HCT116 (cell line): ENCODE results near the gene FGGY. TPM values are rescaled to one million over a fixed set of nuclear protein-coding genes. Genes with fewer than 3 reads are reported as not detected.

Experiments
- ATAC-seq: fragments of 200-7000 bp; cut with Tn5 transposase; 2 replicates; pipeline ENCODE4 v1.9.1; 2020; ENCODE audit warnings: mild to moderate bottlenecking, moderate library complexity
- BruUV-seq: library from RNA; stranded (reverse); fragments of 400-500 nt; replicated peaks from 2 replicates; lab custom pipeline; 2021; lab: Mats Ljungman, UMichigan
- CTCF ChIA-PET: fragments of 300-600 bp; sonication (Branson Sonifier 250); formaldehyde crosslinking; loops from one replicate; lab custom pipeline; 2021; ENCODE audit warnings: antibody characterized with exemption; lab: Charles Lee
- POLR2A ChIA-PET: fragments of 300-600, 350-600 bp; sonication (Branson Sonifier 250); formaldehyde crosslinking; loops from one replicate; lab custom pipeline; 2021; ENCODE audit warnings: antibody characterized with exemption; lab: Charles Lee
- RAD21 ChIA-PET, 2 experiments: fragments of 300-600 bp; sonication (Branson Sonifier 250); formaldehyde crosslinking; loops; one replicate each; lab custom pipeline; 2023; ENCODE audit warnings: low total read pairs in 2 of 2; ENCODE audit not compliant: uncharacterized antibody in 2 of 2, unreplicated experiment in 2 of 2, low non-redundant PET in 1 of 2; lab: Charles Lee
- DNase-seq: peaks from one replicate; pipeline ENCODE4 v3.0.0-alpha.2; 2010; ENCODE audit warnings: low read depth, low spot score
- H2AFZ ChIP-seq: fragments of 200-600 bp; shearing (Covaris generic), sonication (generic); 2 replicates; pipeline ENCODE4 v1.6.1; 2017; ENCODE audit warnings: low read depth, mixed run types, mixed read lengths, antibody characterized with exemption, low read length; ENCODE audit not compliant: poor library complexity, severe bottlenecking
- H3K27ac ChIP-seq: 2 replicates; pipeline ENCODE4 v1.5.1; 2012; ENCODE audit warnings: low read depth, low read length
- H3K27me3 ChIP-seq: fragments of 200-600 bp; sonication (generic); 2 replicates; pipeline ENCODE4 v1.6.1; 2016; ENCODE audit warnings: mixed run types, low read length, mixed read lengths; ENCODE audit not compliant: insufficient read depth
- H3K36me3 ChIP-seq, 2 experiments: fragments of 200-500 bp in 1 of 2; fragments of 200-600 bp in 1 of 2; sonication (Bioruptor generic) in 1 of 2; sonication (generic) in 1 of 2; 2 replicates each; pipeline versions ENCODE4 v1.5.1 to v1.6.1; 2014 to 2016; ENCODE audit warnings: low read length in 2 of 2, inconsistent platforms in 1 of 2, mixed read lengths in 1 of 2, mixed run types in 1 of 2; ENCODE audit not compliant: insufficient read depth in 2 of 2, control insufficient read depth in 1 of 2
- H3K4me1 ChIP-seq, 2 experiments: fragments of 200-600 bp in 1 of 2; sonication (generic) in 1 of 2; 2 replicates each; pipeline versions ENCODE4 v1.5.1 to v1.6.1; 2012 to 2017; ENCODE audit warnings: low read length in 2 of 2, inconsistent platforms in 1 of 2, mild to moderate bottlenecking in 1 of 2, mixed read lengths in 1 of 2, mixed run types in 1 of 2, moderate library complexity in 1 of 2; ENCODE audit not compliant: insufficient read depth in 2 of 2, control insufficient read depth in 1 of 2
- H3K4me2 ChIP-seq: fragments of 200-600 bp; sonication (generic); 2 replicates; pipeline ENCODE4 v1.6.1; 2017; ENCODE audit warnings: mixed run types, low read length, mixed read lengths
- H3K4me3 ChIP-seq, 2 experiments: fragments of 200-600 bp in 1 of 2; sonication (generic) in 1 of 2; replicated peaks in 1 of 2; 2 replicates each; pipeline ENCODE4 v1.5.1; 2011 to 2016; ENCODE audit warnings: low read length in 2 of 2, control low read depth in 1 of 2, low read depth in 1 of 2, mild to moderate bottlenecking in 1 of 2, mixed read lengths in 1 of 2, mixed run types in 1 of 2
- H3K79me2 ChIP-seq: fragments of 200-600 bp; sonication (generic); 2 replicates; pipeline ENCODE4 v1.6.1; 2017; ENCODE audit warnings: mild to moderate bottlenecking, mixed run types, low read length, moderate library complexity, mixed read lengths; ENCODE audit not compliant: insufficient read depth
- H3K9ac ChIP-seq: fragments of 200-600 bp; sonication (generic); 2 replicates; pipeline ENCODE4 v1.6.1; 2016; ENCODE audit warnings: low read length, mixed read lengths
- H3K9me2 ChIP-seq: fragments of 200-600 bp; sonication (generic), shearing (Covaris generic); 2 replicates; pipeline ENCODE4 v1.6.1; 2017; ENCODE audit warnings: mixed run types, mild to moderate bottlenecking, moderate library complexity; ENCODE audit not compliant: insufficient read depth
- H3K9me3 ChIP-seq, 2 experiments: fragments of 200-500 bp in 1 of 2; fragments of 200-600 bp in 1 of 2; sonication (Bioruptor generic) in 1 of 2; sonication (generic) in 1 of 2; 2 replicates each; pipeline ENCODE4 v1.6.1; 2014 to 2017; ENCODE audit warnings: low read length in 2 of 2, mixed read lengths in 2 of 2, inconsistent platforms in 1 of 2, low read depth in 1 of 2, mild to moderate bottlenecking in 1 of 2, mixed run types in 1 of 2, moderate library complexity in 1 of 2; ENCODE audit not compliant: control insufficient read depth in 1 of 2, insufficient read depth in 1 of 2
- H4K20me1 ChIP-seq: fragments of 200-600 bp; sonication (generic), shearing (Covaris generic); 2 replicates; pipeline ENCODE4 v1.6.1; 2017; ENCODE audit warnings: mixed run types, mild to moderate bottlenecking, moderate library complexity; ENCODE audit not compliant: insufficient read depth
- EZH2 ChIP-seq: fragments of 200-600 bp; sonication (generic); IDR thresholded peaks from 2 replicates; pipeline ENCODE4 v1.6.1; 2017; ENCODE audit warnings: antibody characterized with exemption, mixed run types
- RAD21 ChIP-seq: IDR thresholded peaks from 2 replicates; pipeline ENCODE4 v1.6.1; 2012; ENCODE audit warnings: low read depth, mild to moderate bottlenecking
- intact Hi-C: fragments of 100-400 bp; cut with micrococcal nuclease; formaldehyde crosslinking; loops from 2 replicates; pipeline ENCODE4 v1.10.0; 2022
- total RNA-seq: library from RNA; stranded (reverse); gene quantifications from one replicate; pipeline ENCODE4 v1.2.1, GENCODE V29; 2021; ENCODE audit not compliant: unreplicated experiment
- TF ChIP-seq, protein P1 (sequence below): IDR thresholded peaks from 2 replicates; pipeline ENCODE4 v1.6.1; 2011; ENCODE audit warnings: mild to moderate bottlenecking, low read length, moderate library complexity; ENCODE audit not compliant: insufficient replicate concordance; ENCODE audit errors: extremely low read depth
- TF ChIP-seq, protein P2 (sequence below): IDR thresholded peaks from 2 replicates; pipeline ENCODE4 v1.6.1; 2012
- TF ChIP-seq, protein P3 (sequence below), 3 experiments: fragments of 200-600 bp in 1 of 3; sonication (generic) in 1 of 3; IDR thresholded peaks in 2 of 3; conservative IDR thresholded peaks in 1 of 3; 2 replicates each; pipeline ENCODE4 v1.5.1; 2012 to 2017; ENCODE audit warnings: low read depth in 2 of 3, low read length in 2 of 3, antibody characterized with exemption in 1 of 3, borderline replicate concordance in 1 of 3, control low read depth in 1 of 3, mild to moderate bottlenecking in 1 of 3, mixed read lengths in 1 of 3, mixed run types in 1 of 3, moderate library complexity in 1 of 3; ENCODE audit not compliant: insufficient read depth in 1 of 3

FGGY gene
- total RNA-seq, 1 experiment from 2014 or later: 10.6 TPM

DNA sequence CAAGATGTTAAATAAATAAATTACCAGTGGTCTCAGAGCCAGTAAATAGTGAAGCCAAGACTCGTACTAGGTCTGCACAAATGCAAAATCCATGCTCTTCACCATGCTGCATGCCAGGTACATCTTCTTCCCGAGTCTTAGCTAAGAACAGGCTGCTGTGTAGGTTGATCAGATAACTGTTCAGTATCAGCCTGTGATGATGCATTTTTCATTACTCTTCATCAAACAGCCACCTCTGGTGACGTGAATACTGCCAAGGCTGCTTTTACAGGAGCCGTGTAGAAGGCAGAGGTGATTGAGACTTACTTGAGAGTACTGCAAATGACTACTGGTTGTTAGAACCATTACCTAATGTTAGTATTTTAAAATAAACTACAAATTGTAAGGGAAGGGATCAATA, 478.6 kb downstream of the FGGY start:
- no peaks in the 10 kb centered on the region for H3K9me3 ChIP-seq
- H3K9ac ChIP-seq: no peak overlapping the region
- POLR2A ChIA-PET: no interaction called here
- H3K27ac ChIP-seq: no peak overlapping the region
- ATAC-seq: no peak
- no peak overlapping the region for H2AFZ ChIP-seq
- no peak overlapping the region for H3K4me2 ChIP-seq
- H3K4me3 ChIP-seq: no peak overlapping the region
- H3K4me1 ChIP-seq: no peaks in the 10 kb centered on the region
- RAD21 ChIA-PET: no interaction called here
- no peaks in the 10 kb centered on the region for H3K36me3 ChIP-seq
- no peaks in the 10 kb centered on the region for H3K27me3 ChIP-seq
- TF ChIP-seq, protein P1, sequence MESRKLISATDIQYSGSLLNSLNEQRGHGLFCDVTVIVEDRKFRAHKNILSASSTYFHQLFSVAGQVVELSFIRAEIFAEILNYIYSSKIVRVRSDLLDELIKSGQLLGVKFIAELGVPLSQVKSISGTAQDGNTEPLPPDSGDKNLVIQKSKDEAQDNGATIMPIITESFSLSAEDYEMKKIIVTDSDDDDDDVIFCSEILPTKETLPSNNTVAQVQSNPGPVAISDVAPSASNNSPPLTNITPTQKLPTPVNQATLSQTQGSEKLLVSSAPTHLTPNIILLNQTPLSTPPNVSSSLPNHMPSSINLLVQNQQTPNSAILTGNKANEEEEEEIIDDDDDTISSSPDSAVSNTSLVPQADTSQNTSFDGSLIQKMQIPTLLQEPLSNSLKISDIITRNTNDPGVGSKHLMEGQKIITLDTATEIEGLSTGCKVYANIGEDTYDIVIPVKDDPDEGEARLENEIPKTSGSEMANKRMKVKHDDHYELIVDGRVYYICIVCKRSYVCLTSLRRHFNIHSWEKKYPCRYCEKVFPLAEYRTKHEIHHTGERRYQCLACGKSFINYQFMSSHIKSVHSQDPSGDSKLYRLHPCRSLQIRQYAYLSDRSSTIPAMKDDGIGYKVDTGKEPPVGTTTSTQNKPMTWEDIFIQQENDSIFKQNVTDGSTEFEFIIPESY: no peak
- TF ChIP-seq, protein P2, sequence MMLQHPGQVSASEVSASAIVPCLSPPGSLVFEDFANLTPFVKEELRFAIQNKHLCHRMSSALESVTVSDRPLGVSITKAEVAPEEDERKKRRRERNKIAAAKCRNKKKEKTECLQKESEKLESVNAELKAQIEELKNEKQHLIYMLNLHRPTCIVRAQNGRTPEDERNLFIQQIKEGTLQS: no peak
- CTCF ChIA-PET: no interaction called here
- H3K9me2 ChIP-seq: no peaks in the 10 kb centered on the region
- intact Hi-C loops: no loop called here
- no peak for DNase-seq
- BruUV-seq: no TSS peak
- no peaks in the 10 kb centered on the region for H4K20me1 ChIP-seq
- H3K79me2 ChIP-seq: no peaks in the 10 kb centered on the region

DNA sequence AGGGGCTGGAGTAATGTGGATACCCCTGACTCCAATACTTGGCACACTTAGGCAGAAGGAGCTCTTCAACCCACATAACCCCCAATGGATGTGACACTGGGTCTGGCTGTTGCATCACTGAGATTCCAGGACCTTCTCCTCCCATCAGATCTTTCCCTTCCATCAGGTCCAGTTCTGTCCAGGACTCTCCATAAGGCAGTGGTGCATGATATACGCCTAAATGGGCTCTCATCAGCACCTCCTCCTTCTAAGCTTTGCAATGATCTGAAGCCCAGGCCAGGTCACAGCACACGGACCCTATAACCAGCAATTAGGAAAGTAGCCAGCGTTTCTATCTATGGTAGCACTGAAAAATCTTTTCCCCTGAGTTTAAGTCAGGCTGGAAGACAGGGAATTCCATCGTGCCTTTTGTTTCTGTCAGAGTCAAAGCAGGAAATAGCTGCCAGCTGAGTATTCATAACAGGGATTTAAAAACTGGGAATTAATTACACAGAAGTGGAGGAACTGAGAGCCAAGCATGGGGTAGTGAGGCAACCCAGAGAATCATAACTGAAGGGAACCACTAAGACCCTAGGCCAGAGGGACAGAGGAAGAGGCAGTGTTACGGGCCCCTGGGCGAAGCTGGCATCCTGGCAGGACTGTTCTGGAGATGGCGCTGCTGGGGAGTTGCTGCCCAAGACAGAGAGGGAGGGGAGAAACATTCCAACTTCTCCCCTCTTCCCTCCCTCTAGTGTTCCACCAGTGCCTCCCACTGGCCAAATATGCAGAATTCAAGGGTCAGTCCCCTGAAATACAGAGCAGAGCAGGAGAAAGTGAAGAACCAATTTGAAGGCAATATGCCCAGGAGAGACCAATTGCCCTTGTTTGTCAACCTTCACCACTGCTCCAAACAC, 480.3 kb downstream of the FGGY start:
- ChIA-PET CTCF (no interaction called here), RAD21 (no interaction called here), POLR2A (no interaction called here)
- ATAC-seq: peak; percentile 36; the same call in 1 of the 2 replicates
- Histone ChIP-seq H3K4me1 (no peaks in the 10 kb centered on the region), H3K4me3 (no peak overlapping the region), H3K36me3 (no peaks in the 10 kb centered on the region), H3K79me2 (no peaks in the 10 kb centered on the region), H3K4me2 (no peak overlapping the region), H3K27ac (no peak overlapping the region), H3K9me2 (no peaks in the 10 kb centered on the region), H4K20me1 (no peaks in the 10 kb centered on the region), H2AFZ (no peak overlapping the region), H3K9ac (no peak overlapping the region), H3K9me3 (no peaks in the 10 kb centered on the region), H3K27me3 (no peaks in the 10 kb centered on the region)
- TF ChIP-seq RAD21 (0 out of 2 replicates have a peak, but pooled peaks have one; percentile 12), EZH2 (no peak)
- TF ChIP-seq, protein P3, sequence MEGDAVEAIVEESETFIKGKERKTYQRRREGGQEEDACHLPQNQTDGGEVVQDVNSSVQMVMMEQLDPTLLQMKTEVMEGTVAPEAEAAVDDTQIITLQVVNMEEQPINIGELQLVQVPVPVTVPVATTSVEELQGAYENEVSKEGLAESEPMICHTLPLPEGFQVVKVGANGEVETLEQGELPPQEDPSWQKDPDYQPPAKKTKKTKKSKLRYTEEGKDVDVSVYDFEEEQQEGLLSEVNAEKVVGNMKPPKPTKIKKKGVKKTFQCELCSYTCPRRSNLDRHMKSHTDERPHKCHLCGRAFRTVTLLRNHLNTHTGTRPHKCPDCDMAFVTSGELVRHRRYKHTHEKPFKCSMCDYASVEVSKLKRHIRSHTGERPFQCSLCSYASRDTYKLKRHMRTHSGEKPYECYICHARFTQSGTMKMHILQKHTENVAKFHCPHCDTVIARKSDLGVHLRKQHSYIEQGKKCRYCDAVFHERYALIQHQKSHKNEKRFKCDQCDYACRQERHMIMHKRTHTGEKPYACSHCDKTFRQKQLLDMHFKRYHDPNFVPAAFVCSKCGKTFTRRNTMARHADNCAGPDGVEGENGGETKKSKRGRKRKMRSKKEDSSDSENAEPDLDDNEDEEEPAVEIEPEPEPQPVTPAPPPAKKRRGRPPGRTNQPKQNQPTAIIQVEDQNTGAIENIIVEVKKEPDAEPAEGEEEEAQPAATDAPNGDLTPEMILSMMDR (IDR thresholded peaks at IDR 0.05 in 2 of 3, conservative IDR thresholded peaks at IDR 0.05 in 1 of 3; ENCODE audit: borderline replicate concordance in 1 of 3, insufficient read depth in 1 of 3, low read depth in 2 of 3, low read length in 2 of 3): peak in 1 of 3 experiments; percentile 34; a peak in 2 of 6 replicates
- intact Hi-C loops: no loop called here
- no peak for DNase-seq
- no TSS peak for BruUV-seq
